HUDEP-2 (cell line): ENCODE data around the gene SPDYE4.

Experiments used
- DNase-seq, 76 experiments: peaks; one replicate each; lab custom pipeline; 2025; ENCODE audit not compliant: unreplicated experiment in 76 of 76; lab: John Stamatoyannopoulos, UW

Gene SPDYE4

DNA sequence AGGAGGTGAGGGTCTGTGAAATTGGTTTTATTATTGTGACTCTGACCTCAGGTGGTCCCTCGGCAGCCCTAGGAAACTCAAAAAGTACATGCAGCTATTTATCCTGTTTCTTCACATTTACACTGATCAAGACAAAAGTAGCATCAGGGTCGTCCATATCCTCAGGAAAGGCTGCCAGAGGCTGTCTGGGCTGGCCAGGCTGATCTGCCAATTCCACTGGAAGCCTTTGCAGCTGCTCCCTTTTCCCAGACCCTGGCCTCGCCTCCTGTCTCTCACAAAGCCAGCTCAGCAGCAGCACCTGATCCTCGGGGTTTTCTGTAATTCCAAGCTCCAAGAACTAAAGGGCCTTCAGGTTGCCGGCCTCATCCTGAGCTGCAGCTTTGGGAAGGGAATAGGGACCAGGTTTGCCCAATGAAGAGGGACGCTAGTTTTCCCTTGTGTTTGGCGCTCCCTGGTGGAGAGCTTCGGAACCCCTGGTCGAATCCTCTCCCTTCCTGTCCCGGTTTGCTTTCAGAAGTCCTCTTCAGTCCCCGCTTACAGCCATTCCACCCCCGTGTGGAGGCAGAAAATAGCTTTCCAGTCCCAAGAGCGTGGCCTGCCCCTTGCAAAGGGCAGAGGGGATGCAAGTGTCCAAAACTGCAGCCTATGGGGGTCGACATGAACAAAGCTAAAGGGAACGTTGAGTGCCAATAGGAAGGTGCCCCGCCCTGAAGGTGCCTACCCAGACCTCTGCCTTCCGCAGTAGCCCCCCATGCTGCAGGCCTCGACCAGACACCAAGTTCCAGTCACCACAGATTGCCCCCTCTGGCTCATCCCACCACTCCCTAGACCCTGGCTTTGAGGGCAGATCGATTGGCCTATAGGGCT is 27.4 kb upstream of the SPDYE4 start:
- peak in 61 of 76 experiments; percentile 2 to 63 (median 37) for DNase-seq

DNA sequence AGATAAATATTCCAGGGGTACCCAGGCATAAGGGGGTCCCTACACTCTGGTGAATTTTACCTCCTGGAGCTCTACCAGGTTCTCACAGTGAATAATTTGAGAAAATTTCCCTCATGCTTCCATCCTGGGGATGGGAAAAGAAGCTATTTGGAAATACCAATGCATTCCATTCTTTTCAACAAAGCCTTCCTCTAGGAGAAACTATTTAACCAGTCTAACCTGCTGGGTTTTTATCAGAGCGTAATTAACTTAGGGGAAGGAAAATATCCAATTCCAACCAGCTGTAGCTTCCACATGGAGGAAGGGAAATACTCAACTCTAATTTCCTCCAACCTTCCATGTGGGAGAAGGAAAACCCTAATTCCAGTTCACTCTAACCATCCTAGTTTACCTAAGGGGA is 23.8 kb upstream of the SPDYE4 start:
- DNase-seq = no peak

DNA sequence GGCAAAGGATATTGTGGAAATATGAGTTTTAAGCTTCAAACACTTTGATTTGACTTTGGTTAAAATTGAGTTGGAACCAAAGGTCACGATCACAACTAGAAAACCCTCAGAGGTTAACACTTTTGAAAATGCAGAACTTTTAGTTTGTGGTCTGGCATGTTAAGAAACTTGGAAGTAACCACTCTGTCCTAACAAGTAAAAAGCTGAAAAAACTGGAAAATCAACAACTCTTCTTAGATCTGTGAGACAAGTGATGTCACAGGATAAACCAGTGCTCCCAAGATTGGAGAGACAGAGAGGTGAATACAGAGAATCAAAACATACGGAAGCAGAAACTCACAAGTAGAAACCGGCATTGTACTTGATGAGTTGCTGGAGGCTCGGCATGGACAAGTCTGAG is 23.4 kb upstream of the SPDYE4 start:
- no peak for DNase-seq

DNA sequence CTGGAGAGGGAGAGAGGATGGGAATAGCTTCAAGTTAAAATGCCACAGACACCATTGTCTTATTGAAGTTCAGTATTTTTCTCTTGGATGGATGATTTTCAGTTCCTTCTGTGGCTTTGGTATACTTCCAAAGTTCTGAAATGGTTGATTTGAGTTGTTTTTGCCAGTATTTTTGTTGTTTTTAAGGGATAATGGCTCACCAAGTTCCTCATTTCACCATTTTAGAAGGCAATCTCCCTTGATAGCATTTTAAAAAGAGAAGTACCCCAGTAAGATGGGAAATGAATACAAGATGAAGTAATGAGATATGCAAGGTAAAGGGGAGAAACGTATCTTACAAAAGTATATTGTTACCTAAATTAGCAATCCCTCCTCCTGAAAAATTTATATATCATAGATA is 18.5 kb upstream of the SPDYE4 start:
- no peak for DNase-seq

DNA sequence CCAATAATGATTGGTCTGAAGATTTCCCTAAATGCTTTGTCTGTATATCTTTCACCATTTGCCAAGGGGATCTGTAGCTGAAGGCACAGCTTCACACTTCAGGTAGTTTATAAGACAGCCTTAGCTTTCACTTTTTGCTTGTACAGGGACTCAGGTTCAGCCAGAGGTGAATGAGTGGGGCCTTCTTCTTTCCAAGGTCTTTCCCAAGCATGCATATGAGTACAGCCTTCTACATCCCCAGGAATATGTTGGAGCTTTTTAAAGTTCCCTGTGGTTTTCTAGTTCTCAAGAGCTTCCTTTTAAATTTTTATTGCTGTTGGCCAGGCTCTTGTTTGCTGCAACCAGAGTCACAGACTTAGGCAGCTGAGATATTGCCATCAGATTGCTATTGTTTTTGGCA is 17.9 kb upstream of the SPDYE4 start:
- DNase-seq = no peak

DNA sequence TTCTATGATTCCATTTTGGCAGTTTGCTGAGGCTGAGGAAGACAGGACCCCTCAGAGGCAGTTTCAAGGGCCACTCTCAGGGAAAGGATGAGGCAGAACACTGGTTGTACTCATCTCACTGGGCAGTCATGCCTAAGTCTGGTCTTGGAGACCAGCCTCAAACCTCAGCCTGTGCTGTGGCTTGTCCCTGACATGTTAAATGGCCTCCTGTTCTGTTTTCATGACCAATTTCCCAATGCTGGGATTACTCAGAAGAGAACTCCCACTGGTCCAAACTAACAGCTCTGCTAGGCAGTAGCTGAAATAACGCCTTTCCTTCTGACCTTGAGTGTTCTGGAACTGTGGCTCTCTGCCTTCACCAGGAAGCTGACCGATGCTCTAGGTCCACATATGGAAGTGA is 8.4 kb upstream of the SPDYE4 start:
- no peak for DNase-seq

DNA sequence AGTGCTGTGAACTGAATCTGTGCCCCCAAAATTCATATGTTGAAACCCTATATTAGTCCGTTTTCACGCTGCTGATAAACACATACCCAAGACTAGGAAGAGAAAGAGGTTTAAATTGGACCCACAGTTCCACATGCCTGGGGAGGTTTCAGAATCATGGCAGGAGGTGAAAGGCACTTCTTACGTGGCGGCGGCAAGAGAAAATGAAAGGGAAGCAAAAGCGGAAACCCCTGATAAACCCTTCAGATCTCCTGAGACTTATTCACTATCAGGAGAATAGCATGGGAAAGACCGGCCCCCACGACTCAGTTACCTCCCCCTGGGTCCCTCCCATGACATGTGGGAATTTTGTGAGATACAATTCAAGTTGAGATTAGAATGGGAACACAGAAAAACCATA is 3.7 kb upstream of the SPDYE4 start:
- no peak for DNase-seq

DNA sequence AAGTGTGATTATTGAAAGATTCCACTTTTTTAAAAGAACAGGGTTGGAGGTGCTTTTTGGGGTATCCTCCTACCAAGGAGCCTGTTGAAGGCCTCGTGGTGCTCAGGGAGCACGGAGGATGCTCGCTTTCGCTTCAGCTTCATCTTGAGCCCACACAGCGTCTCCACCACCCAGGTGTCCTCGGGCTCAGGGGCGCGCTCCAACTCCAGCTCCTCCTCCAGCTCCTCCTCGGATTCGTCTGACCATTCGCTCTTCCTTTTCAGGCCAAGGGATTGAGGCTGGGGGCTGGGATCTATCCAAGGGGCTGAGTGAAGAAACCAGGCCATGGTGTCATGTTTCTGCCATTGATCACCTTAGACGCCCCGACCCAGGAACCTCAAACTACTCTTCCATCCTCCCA is 1.2 kb downstream of the SPDYE4 start:
- no peak for DNase-seq

DNA sequence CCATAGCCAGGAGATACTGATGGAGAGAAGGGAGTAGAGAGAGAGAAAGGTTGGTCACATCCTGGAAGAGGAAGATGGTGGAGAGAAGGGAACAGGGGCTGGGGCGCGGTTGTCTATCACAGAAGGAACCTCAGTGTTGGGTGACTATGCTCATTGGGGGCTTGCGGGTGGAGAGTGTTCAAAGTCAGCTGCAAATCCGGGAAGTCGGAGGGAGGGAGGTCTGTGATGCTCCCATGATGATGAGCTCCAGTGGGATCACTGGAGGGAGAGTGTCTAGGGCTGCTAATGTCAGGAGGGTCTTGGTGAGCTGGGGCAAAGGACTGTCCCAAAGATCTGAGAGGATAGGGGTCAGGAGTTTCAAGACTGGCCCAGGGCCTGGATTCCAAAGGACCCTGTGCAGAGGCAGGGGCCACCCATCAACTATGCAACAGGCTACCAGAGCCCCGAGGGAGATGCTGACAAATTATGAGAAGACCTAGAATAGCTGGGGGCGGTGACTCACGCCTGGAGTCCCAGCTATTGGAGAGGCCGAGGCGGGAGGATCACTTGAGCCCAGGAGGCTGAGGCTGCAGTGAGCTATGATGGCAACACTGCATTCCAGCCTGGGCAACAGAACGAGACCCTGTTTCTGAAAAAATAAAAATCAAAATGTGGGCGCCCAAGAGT is 2.6 kb downstream of the SPDYE4 start:
- DNase-seq = no peak

DNA sequence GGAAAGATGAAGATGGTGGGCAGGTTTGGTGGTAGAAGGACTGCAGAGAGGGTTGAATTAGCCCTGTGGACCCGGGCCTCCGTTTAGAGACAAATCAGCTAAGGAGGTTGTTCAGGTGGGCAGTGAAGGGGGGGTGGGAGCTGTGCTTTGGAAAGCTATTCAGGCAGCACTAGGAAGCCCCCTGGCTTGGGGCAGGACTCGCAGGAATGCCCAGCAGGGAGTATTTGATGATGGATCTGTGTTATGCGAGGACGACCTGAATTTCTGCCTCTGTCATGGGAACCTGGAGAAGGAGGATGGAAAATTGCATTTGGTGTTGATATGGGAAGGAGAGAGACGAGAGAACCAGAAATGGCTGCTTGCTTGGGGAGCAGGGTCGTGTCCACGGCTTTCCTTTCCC is 3.5 kb downstream of the SPDYE4 start:
- no peak for DNase-seq

DNA sequence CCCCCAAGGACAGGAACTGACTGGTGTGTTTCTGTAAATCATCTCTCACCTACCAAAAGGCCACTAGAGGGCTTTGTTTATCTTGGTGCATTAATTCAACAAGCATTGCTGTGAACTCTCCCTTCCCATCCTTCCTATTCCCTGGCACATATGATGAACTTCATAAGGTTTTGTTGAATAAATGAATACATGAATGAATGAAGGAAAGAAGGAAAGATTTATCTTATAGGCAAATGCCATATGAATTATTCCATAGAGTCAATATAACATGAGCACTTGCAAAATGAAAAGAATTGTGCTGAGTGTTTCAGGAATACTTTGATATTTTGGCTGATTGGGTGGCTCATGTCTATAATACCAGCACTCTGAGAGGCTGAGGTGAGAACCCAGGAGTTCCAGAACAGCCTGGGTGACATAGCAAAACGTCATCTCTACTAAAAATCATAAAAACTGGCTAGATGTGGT is 4.3 kb downstream of the SPDYE4 start:
- peak in 3 of 76 experiments; percentile 5 to 14 (median 10) for DNase-seq

DNA sequence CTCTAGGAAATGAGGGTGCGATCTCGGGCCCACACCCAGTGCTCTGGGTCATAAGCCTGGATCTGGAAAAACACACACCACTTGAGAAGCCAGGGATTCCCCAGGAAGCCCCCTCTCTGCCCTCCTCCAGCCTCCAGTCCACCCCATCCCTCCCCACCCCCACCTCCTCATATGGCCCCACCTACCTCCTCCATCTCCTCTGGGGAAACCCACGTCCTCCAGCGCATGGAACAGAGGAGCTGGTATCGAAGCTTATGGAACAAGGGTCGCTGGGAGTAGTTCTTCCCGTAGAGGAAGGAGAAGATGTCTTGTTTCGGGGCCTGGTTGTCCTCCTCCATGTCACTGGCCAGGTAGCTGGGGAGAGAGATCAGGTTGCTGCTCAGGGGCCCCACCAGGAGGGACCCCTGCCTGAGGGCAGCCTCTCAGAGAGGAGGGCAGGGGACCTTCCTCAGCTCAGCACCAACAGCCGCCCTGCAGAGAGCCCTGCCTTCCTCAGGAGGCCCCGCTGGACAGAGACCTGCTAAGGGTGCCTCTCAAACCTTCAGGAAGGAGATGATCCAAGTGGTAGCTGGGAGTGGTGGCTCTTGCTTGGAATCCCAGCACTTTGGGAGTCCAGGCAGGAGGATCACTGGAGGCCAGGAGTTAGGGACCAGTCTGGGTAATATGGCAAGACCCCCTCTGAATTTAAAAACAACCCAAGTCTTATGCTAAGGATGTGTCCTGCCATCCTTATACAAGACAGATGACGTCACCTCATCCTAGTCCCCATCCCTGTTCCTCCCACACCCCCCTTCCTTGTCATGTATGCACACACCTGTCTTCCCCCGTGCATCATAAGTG is 5.0 kb downstream of the SPDYE4 start:
- DNase-seq = no peak

DNA sequence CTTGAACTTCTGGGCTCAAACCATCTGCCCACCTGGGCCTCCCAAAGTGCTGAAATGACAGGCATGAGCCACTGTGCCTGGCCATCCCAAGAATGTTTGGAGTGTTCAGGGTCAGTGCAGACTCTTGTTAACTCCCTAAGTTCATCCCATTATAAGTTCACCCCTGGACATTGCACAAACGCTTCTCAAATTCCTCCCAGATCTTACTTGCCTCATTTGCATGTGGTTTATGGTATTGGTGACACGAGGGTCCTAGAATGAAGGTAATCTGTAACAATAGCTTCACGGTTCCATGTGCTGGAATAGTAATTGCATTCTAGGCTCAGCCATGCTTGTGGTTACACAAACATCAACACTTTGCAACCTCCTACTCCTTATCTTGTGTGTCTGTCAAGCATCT is 8.7 kb downstream of the SPDYE4 start:
- no peak for DNase-seq

DNA sequence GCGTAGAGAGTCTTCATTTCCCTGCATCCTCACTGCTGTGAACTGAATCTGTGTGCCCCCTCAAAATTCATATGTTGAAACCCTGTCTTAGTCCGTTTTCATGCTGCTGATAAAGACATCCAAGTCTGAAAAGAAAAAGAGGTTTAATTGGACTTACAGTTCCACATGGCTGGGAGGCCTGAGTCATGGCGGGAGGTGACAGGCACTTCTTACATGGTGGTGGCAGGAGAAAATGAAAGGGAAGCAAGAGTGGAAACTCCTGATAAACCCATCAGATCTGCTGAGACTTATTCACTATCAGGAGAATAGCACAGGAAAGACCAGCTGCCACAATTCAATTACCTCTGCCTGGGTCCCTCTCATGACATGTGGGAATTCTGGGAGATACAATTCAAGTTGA is 10.6 kb downstream of the SPDYE4 start:
- no peak for DNase-seq

DNA sequence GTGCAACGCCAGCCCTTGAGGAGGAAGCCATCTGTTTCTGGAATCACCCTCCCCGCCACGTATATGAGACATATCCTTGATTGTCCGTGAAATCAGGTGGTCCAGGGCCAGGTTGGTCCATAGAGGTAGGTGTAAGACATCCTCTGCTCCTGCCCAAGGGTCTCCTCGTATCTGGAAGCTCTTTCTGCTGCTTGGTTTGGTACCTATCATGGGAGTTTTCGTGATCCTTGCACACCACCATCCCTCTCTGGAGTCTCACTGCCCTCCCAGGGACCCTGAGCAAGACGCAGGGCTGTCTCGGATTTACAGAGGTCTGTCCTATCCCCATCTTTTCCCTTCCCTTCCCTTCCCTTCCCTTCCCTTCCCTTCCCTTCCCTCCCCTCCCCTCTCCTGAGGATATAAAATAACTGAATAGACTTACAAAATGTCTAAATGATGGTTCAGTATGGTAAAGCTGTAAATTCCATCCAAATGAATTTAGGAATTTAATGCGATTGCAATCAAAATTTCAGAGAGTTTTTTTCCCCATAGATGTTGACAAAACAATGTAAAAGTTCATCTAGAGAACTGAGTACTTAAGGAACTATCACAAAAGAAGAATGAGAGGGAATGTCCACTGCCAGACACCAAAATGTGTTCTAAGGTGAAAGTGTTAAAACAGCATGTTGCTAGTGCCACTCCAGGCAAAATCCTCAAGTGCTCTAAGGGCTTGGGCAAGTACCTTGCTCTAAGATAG is 11.7 kb downstream of the SPDYE4 start:
- no peak for DNase-seq

DNA sequence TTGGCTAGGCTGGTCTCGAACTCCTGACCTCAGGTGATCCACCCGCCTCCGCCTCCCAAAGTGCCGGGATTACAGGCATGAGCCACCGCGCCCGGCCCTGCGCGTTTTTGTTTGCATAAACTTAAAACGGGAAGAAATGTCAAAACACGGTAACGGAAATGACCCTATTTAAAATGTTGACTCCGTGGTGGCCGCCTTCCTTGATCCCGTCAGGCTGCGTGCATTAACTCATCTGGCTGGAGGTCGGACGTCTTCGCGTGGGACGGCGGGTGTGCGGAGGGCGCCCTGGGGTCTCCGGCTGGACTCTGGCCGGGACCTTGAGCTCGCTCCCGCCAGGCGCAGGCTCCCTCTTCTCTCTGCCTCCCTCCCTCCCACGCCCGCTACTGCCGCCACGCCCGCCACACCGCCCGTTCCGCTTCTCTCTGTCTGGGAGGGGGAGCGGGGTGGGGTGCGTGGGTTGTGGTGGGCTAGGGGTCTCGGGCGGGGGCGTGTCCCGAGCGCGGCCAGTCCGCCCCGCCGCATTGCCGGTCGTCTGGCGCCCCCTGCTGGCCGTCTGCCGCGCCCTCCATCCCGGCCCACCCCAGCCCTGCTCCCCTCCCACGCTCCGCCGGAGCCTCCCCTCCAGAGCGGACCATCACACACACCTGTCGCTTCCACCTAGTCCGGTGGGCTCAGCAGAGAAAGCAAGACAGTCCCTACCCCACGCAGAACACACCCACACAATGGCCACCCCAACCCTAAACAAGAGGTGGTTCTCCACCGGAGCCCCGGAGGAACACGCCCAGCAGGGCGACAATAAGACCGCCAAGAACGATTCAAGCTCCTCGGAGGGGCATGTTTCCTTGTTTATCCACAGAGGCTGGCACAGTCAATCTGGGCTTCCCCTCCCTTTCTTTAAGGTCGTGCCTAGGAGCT is 12.5 kb downstream of the SPDYE4 start:
- DNase-seq = peak in 41 of 76 experiments; percentile 4 to 64 (median 33)

DNA sequence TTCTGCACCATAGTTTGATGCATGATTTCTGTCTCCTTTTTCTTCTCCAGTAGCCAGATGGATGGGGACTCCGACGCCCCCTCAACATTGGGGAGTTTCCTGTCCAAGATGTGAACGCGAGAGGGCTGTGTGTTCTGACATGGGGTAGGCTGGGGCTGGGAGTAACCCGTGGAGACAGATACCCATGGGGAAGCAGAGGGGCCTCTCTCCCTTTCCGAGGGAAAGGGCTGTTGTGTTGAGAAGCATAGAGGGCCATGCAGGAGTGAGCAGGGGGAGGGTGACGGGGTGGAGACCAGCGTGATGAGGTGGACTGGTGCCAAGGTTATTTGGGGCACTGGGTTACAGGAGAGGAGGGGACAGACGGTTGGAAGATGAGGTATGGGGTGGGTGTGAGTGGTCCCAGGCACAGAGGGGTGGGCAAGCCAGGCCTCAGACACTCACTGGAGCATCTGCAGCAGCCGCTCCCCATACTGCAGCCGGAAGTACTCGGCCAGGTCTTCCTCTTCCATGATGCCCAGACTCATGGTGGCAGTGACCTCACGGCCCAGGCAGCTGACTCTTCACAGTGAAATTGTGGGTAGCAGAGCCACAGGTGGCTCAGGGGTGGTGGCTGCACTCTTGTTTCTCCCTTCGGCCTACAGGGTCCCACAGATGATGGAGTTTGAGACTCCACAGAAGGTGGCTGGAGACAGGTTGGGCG is 14.1 kb downstream of the SPDYE4 start:
- no peak for DNase-seq

DNA sequence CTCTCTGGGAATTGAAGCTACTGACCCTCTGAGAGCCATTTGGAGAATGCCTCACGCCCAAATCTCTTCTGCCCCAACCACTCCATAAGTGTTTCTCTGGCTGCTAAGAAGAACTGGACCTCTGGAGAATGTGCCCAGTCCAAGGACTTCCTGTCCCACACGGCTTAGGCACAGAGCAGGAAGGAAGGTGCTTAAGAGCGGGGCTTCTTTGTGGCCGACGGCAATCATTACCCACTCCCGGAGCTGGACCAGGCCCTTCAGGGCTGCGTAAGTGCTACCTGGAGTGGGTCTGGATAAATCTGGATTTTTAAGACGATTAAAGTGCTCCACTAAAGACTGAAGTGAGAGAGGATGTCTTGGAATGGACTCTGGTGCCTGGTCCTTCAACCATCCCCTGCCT is 15.5 kb downstream of the SPDYE4 start:
- no peak for DNase-seq

DNA sequence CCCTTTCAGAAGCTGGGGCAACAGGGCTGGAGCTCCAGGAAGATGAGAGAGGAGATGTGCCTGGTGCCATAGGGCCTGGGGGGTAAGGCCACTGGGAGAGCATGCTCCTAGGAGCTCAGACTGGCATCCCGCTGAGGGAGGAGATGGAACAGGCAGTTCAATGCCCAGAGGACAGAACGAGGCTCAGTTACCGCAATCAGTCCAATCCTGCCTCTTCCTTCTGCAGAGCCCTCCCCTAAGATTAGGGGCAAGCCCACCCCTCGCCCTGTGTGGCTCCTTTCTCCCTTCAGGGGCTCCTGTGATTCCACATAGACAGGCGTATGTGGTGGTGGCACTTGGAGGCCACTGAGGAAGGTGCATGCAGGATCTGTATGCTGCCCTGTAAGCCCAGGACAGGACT is 16.1 kb downstream of the SPDYE4 start:
- DNase-seq = no peak
